Urothelium cell line (cell line): Measurements from ENCODE around the gene IL1B.

Experiments used
- DNase-seq: peaks from one replicate; pipeline ENCODE4 v3.0.0; 2011; ENCODE audit warnings: low spot score, mixed read lengths
- FAIRE-seq: peaks from 2 replicates; lab custom pipeline; 2011; peaks lifted over from hg19 to GRCh38; lab: Jason Lieb, UNC

IL1B gene

GRCh38 chr2:112830682-112831512, 5.7 kb downstream of the IL1B start:
- DNase-seq (no peak), FAIRE-seq (no peak)

GRCh38 chr2:112829961-112830681, 6.5 kb downstream of the IL1B start:
- FAIRE-seq = no peak
- DNase-seq = no peak

- FAIRE-seq = no peak
- DNase-seq = no peak
These were observed 7.2 kb downstream of the IL1B start for GRCh38 chr2:112829101-112829960.

DNA sequence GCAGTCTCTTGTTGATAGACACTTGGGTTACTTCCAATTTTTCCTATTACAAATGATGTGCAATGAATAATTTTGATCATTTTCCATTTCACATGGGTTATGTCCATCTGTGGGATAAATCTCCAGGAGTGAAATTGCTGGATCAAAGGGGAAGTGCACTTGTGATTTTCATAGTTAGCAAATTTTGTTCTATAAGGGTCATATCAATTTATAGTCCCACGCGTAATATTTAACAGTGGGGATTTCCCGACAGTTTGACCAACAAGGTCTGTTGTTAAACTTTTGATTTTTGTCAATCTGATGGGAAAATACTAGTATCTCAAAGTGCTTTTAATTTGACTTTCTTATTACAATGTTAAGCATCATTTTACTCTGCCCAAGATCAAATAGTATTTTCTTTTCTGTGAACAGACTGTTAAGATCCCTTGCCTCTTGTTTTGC, 8.3 kb downstream of the IL1B start:
- FAIRE-seq (no peak), DNase-seq (no peak)

DNA sequence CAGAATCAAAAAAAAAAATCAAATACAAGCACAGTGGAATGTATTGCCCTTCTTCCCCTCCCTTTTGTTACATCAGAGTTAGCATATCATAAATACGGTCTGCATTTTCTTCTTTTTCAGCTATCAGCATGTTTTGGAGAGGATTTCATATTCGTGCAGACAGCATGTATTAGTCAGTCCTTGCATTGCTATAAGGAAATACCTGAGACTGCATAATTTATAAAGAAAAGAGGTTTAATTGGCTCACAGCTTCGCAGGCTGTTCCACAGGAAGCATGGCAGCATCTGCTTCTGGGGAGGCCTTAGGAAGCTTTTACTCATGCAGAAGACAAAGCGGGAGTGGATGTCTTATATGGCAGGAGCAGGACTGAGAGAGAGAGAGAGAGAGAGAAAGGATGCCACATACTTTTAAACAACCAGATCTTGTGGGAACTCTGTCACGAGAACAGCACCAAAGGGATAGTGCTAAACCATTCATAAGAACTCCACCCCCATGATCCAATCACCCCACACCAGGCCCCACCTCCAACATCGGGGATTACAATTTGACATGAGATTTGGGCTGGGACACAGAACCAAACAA, 8.9 kb downstream of the IL1B start:
- no peak for FAIRE-seq

DNA sequence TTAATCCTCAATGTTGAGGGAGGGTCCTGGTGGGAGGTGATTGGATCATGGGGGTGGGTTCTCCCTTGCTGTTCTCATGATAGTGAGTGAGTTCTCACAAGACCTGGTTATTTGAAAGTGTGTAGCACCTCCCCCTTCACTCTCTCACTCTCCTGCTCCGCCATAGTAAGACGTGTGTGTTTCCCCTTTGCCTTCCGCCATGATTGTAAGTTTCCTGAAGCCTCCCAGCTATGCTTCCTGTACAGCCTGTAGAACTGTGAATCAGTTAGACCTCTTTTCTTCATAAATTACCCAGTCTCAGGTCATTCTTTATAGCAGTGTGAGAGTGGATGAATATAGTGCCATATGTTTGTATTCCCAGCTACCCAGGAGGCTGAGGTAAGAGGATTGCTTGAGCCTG, 9.6 kb downstream of the IL1B start:
- FAIRE-seq (no peak), DNase-seq (no peak)

More for the DNA sequence above, 8.9 kb downstream of the IL1B start:
- no peak for DNase-seq

DNA sequence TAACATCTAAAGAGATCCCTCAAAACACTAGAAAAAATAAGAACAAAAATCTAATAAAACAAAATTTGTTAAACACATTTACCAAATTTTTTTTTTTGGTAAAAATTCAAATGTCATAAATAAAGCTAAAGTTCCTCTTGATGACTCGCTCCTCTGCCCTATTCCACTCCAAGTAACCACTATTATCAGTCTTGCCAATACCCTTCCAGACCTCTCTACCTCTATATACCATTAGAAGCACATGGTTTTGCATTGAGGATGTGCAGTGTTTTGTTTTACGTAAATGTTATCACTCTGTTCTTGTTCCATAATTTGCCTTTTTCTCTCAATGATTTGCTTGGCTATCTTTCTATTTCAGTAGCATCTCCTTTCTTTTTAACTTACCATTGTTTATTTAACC, 10.9 kb downstream of the IL1B start:
- no peak for FAIRE-seq
- DNase-seq = no peak

DNA sequence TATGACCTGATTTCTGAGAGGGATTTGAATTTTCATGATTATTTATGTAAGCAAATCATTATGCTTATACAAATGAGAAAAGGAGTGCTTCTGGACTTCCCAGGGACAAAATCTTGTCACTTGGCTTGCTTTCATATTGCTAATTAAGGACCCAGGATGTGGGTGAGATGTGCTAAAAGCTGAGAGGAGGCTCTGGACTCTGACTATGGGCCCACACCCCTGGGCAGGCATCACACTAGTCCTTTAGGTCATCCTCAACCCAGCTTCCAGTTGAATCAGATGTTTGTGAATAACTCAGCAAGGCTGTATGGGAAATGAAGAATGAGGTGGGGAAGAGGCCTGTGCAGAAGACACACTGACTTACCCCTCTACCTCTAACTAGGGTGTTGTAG, 11.9 kb downstream of the IL1B start:
- FAIRE-seq (no peak), DNase-seq (no peak)

GRCh38 chr2:112821682-112822081, 14.9 kb downstream of the IL1B start:
- FAIRE-seq = no peak
- no peak for DNase-seq

- FAIRE-seq (no peak), DNase-seq (no peak)
These were observed 15.4 kb downstream of the IL1B start for GRCh38 chr2:112821142-112821541.

DNA sequence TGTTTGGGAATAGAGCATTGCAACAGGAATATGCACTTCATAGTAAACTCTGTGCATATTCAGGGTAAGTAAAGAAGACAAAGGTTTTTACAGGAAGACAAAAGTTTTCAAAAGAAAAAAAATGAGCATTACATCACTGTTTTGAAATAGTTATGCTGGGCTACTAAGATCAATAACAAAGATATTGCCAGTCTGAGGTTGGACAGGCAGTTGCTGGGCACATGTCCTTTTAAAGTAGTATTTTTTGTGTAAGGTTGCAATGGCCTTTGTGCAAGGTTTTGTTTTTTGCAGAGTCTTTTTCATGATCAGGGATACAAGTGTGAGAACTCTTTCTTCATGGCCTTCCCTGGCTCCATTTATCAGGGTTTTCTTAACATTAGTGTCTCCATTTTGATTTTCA, 16.2 kb downstream of the IL1B start:
- DNase-seq (no peak), FAIRE-seq (no peak)

GRCh38 chr2:112819081-112819480, 17.5 kb downstream of the IL1B start:
- FAIRE-seq (no peak), DNase-seq (no peak)

- DNase-seq (no peak), FAIRE-seq (no peak)
These were observed 18.3 kb downstream of the IL1B start for GRCh38 chr2:112818094-112818902.

DNA sequence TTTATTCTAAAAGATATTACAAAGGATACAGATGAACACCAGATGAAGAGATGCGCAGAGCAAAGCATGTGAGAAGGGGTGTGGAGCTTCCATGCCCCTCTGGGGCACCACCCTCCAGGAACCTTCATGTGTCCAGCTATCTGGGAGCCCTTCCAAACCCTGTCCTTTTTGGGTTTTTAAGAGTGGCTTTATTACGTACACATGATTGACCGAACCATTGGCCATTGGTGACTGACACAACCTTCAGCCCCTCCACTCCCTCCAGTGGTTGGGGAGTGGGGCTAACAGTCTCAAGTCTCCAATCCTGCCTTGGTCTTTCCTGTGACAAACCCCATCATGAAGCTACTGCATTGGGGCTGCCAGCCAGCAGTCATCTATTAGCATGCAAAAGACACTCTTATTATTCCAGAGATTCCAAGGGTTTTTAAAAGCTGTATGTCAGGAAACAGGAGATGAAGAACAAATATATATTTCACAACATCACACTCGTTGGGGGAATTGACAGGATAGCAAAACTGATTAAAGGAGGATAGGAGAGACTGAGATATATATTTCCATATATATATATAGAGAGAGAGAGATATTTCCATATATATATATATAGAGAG, 19.4 kb downstream of the IL1B start:
- FAIRE-seq (no peak), DNase-seq (no peak)

DNA sequence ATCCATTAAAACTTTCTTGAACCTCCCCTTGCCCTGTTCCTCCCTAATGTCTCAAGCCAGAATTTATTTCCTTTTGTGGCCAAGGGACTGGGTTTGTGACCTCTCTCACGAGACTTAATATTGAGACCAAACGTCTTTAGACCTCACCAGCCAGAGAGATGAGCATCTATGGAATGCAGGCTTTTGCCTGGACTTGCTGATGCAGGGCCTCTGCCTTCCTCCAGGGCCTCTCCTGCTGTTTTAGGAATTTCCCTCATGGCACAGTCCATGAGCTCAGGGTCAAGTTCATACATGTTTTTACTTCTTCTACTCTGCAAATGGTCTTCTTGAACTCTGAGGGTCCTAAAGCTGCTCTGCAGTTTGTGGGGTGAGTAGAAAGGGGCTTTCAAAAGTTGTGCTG, 22.3 kb downstream of the IL1B start:
- peak; percentile 43 for DNase-seq
- FAIRE-seq = no peak

GRCh38 chr2:112813280-112813966, 23.2 kb downstream of the IL1B start:
- DNase-seq (no peak), FAIRE-seq (no peak)

GRCh38 chr2:112812318-112813267, 24.0 kb downstream of the IL1B start:
- DNase-seq (peak; percentile 38), FAIRE-seq (no peak)

GRCh38 chr2:112811841-112812306, 24.7 kb downstream of the IL1B start:
- peak; percentile 64 for DNase-seq
- no peak for FAIRE-seq
